Ascending aorta (tissue), 2 donors: ENCODE measurements around the gene KLK12. TPM values are rescaled to one million over a fixed set of nuclear protein-coding genes. Genes with fewer than 3 reads are reported as not detected.

Source experiments
- DNase-seq, 2 donors: peaks; one replicate each; pipeline ENCODE4 v3.0.0-alpha.2; 2019; ENCODE audit warnings: low spot score in 2 of 2
- H3K27ac ChIP-seq, 2 donors: fragments of 200-600 bp; sonication (generic); one replicate each; pipeline ENCODE4 v1.5.1; 2016 to 2017; ENCODE audit warnings: mild to moderate bottlenecking in 1 of 2
- H3K27me3 ChIP-seq: fragments of 200-600 bp; sonication (generic); one replicate; pipeline ENCODE4 v1.5.1; 2017
- H3K36me3 ChIP-seq, 2 donors: fragments of 200-600 bp; sonication (generic); one replicate each; pipeline ENCODE4 v1.5.1; 2016
- H3K4me1 ChIP-seq, 2 donors: fragments of 200-600 bp; sonication (generic); one replicate each; pipeline ENCODE4 v1.5.1; 2016 to 2017; ENCODE audit warnings: mild to moderate bottlenecking in 1 of 2
- H3K4me3 ChIP-seq, 2 donors: fragments of 200-600 bp; sonication (generic); one replicate each; pipeline ENCODE4 v1.5.1; 2016 to 2017; ENCODE audit warnings: mild to moderate bottlenecking in 1 of 2
- H3K9me3 ChIP-seq, 2 donors: fragments of 200-600 bp; sonication (generic); one replicate each; pipeline ENCODE4 v1.5.1; 2016
- intact Hi-C: fragments of 100-400 bp; cut with DNase I; formaldehyde crosslinking; loops from one replicate; pipeline ENCODE4 v1.15.1; 2023
- total RNA-seq: library from RNA; depleted of rRNA; stranded (reverse); fragments of >200 nt; gene quantifications from one replicate; pipeline ENCODE4 v1.1.0, GENCODE V29; 2016
- TF ChIP-seq, protein P1 (sequence below), 3 experiments: fragments of 200-600 bp in 2 of 3; fragments of 450-650 bp in 1 of 3; sonication (generic) in 2 of 3; IDR thresholded peaks; one replicate each; pipeline ENCODE4 v1.5.1; 2016 to 2019; ENCODE audit warnings: antibody characterized with exemption in 3 of 3, mild to moderate bottlenecking in 1 of 3, moderate library complexity in 1 of 3

Gene KLK12
- total RNA-seq, 1 donor from 2014 or later: not detected

- H3K27ac ChIP-seq: no peak overlapping the region
These were observed 54.6 kb downstream of the KLK12 start for GRCh38 chr19:50980208-50980607.

DNA sequence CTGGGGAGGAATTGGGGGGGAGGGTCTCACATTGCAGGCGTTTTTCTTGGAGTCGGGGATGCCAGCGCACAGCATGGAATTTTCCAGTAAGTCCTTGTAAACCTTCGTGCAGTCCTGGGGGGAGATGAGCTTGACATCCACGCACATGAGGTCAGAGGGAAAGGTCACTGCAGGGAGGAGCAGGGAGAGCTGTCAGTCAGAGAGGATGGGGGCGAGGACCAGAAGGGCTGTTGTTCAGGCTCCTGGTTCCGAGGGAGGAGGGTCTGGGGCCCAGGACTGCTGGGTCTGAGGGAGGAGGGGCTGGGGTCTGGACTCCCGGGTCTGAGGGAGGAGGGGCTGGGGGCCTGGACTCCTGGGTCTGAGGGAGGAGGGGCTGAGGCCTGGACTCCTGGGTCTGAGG lies 55.0 kb downstream of the KLK12 start:
- Histone ChIP-seq H3K9me3 (no peaks in the 10 kb centered on the region), H3K4me1 (no peaks in the 10 kb centered on the region), H3K4me3 (no peak overlapping the region), H3K27ac (no peak overlapping the region), H3K36me3 (no peaks in the 10 kb centered on the region), H3K27me3 (no peaks in the 10 kb centered on the region)
- intact Hi-C loops: no loop called here
- DNase-seq: no peak
- TF ChIP-seq, protein P1, sequence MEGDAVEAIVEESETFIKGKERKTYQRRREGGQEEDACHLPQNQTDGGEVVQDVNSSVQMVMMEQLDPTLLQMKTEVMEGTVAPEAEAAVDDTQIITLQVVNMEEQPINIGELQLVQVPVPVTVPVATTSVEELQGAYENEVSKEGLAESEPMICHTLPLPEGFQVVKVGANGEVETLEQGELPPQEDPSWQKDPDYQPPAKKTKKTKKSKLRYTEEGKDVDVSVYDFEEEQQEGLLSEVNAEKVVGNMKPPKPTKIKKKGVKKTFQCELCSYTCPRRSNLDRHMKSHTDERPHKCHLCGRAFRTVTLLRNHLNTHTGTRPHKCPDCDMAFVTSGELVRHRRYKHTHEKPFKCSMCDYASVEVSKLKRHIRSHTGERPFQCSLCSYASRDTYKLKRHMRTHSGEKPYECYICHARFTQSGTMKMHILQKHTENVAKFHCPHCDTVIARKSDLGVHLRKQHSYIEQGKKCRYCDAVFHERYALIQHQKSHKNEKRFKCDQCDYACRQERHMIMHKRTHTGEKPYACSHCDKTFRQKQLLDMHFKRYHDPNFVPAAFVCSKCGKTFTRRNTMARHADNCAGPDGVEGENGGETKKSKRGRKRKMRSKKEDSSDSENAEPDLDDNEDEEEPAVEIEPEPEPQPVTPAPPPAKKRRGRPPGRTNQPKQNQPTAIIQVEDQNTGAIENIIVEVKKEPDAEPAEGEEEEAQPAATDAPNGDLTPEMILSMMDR (IDR thresholded peaks at IDR 0.05): no peak

More at GRCh38 chr19:50980208-50980607, 54.6 kb downstream of the KLK12 start:
- H3K36me3 ChIP-seq: no peaks in the 10 kb centered on the region
- DNase-seq: no peak
- intact Hi-C loops: no loop called here
- no peaks in the 10 kb centered on the region for H3K27me3 ChIP-seq
- H3K9me3 ChIP-seq: no peaks in the 10 kb centered on the region
- H3K4me1 ChIP-seq: no peaks in the 10 kb centered on the region
- H3K4me3 ChIP-seq: no peak overlapping the region
- TF ChIP-seq, protein P1 (IDR thresholded peaks at IDR 0.05): no peak

Other genes with a start within 250 kb of the KLK12 start
- not detected for gene ACP4, start 244.6 kb downstream of the KLK12 start, total RNA-seq
- not detected for gene KLK1, start 211.2 kb downstream of the KLK12 start, total RNA-seq
- not detected for gene KLK15, start 201.4 kb downstream of the KLK12 start, total RNA-seq
- not detected for gene KLK3, start 180.1 kb downstream of the KLK12 start, total RNA-seq
- not detected for gene KLK2, start 161.6 kb downstream of the KLK12 start, total RNA-seq
- gene KLK4, start 123.6 kb downstream of the KLK12 start, total RNA-seq: not detected
- not detected for gene KLK5, start 82.0 kb downstream of the KLK12 start, total RNA-seq
- not detected for gene KLK6, start 65.4 kb downstream of the KLK12 start, total RNA-seq
- gene KLK7, start 51.1 kb downstream of the KLK12 start, total RNA-seq: not detected
- not detected for gene KLK8, start 33.4 kb downstream of the KLK12 start, total RNA-seq
- 1.6 TPM for gene KLK10, start 15.3 kb downstream of the KLK12 start, total RNA-seq
- gene KLK11, start 8.4 kb downstream of the KLK12 start, total RNA-seq: not detected
- gene KLK13, start 30.1 kb upstream of the KLK12 start, total RNA-seq: not detected
- not detected for gene KLK14, start 47.9 kb upstream of the KLK12 start, total RNA-seq
- 8.9 TPM for gene CTU1, start 73.4 kb upstream of the KLK12 start, total RNA-seq
- 0.85 TPM for gene SIGLEC9, start 89.9 kb upstream of the KLK12 start, total RNA-seq
- gene SIGLEC7, start 107.3 kb upstream of the KLK12 start, total RNA-seq: 4.8 TPM
- gene CD33, start 190.1 kb upstream of the KLK12 start, total RNA-seq: 1.3 TPM
- gene SIGLECL1, start 216.1 kb upstream of the KLK12 start, total RNA-seq: not detected